Lower leg skin (tissue), 3 donors: Measurements from ENCODE around the gene CNIH3.

Experiments
- POLR2A ChIP-seq, 2 donors: fragments of 450-650 bp; IDR thresholded peaks; one replicate each; pipeline ENCODE4 v1.6.1; 2016 to 2017; ENCODE audit warnings: antibody characterized with exemption in 2 of 2, mild to moderate bottlenecking in 1 of 2, moderate library complexity in 1 of 2
- TF ChIP-seq, protein P1 (sequence below), 3 donors: fragments of 450-650 bp; IDR thresholded peaks; one replicate each; pipeline ENCODE4 v1.5.1; 2016; ENCODE audit warnings: antibody characterized with exemption in 3 of 3, mild to moderate bottlenecking in 3 of 3, moderate library complexity in 2 of 3

DNA sequence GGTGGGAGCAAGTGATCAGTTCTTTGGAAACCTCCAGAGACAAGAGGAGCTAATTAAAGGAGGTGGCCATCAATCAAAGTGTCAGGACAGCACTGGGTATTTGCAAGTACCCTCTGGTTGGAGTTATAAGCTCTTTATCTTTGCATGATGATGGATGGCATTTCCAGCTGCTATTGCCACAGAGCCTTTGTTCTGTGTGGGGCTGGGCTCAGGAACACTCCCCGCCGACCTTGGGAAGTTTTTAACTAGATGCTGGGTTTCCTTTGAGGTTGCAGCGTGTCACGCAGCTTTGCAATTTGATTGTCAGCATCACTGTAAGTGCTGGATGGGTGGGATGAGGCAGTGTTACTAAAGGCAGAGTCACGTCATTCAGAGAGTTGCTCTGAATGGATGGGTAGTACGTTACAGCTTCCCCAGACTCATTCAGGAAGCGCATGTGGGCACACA lies 68.9 kb downstream of the CNIH3 start:
- TF ChIP-seq, protein P1, sequence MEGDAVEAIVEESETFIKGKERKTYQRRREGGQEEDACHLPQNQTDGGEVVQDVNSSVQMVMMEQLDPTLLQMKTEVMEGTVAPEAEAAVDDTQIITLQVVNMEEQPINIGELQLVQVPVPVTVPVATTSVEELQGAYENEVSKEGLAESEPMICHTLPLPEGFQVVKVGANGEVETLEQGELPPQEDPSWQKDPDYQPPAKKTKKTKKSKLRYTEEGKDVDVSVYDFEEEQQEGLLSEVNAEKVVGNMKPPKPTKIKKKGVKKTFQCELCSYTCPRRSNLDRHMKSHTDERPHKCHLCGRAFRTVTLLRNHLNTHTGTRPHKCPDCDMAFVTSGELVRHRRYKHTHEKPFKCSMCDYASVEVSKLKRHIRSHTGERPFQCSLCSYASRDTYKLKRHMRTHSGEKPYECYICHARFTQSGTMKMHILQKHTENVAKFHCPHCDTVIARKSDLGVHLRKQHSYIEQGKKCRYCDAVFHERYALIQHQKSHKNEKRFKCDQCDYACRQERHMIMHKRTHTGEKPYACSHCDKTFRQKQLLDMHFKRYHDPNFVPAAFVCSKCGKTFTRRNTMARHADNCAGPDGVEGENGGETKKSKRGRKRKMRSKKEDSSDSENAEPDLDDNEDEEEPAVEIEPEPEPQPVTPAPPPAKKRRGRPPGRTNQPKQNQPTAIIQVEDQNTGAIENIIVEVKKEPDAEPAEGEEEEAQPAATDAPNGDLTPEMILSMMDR (IDR thresholded peaks at IDR 0.05): no peak
- no peak for TF ChIP-seq POLR2A (IDR thresholded peaks at IDR 0.05)
